IMR-90 (cell line): ENCODE data around the gene DALRD3. TPM values are rescaled to one million over a fixed set of nuclear protein-coding genes. Genes with fewer than 3 reads are reported as not detected.

Experiments used
- ATAC-seq: fragments of 200-7000 bp; cut with Tn5 transposase; 2 replicates; pipeline ENCODE4 v1.9.1; 2020; ENCODE audit warnings: low read depth, mild to moderate bottlenecking, moderate library complexity
- BruUV-seq: library from RNA; stranded (reverse); fragments of 400-500 nt; replicated peaks from 2 replicates; lab custom pipeline; 2021; lab: Mats Ljungman, UMichigan
- CTCF ChIA-PET: fragments of 300-600 bp; formaldehyde crosslinking; extraction: SDS; loops from one replicate; lab custom pipeline; 2021; ENCODE audit warnings: antibody characterized with exemption; lab: Yijun Ruan, JAX
- POLR2A ChIA-PET: fragments of 300-600 bp; sonication (Branson Sonifier 250); formaldehyde crosslinking; loops from one replicate; lab custom pipeline; 2022; ENCODE audit warnings: antibody characterized with exemption; ENCODE audit not compliant: unreplicated experiment; lab: Charles Lee
- DNase-seq: peaks from one replicate; pipeline ENCODE4 v3.0.0; 2013
- H2AFZ ChIP-seq: replicated peaks from 2 replicates; pipeline ENCODE3; 2013; ENCODE audit warnings: low read length, mild to moderate bottlenecking; ENCODE audit not compliant: poor library complexity
- H2AK5ac ChIP-seq: 2 replicates; pipeline ENCODE4 v1.6.1; 2013; ENCODE audit warnings: low read depth, low read length, inconsistent platforms
- H2AK9ac ChIP-seq: replicated peaks from 2 replicates; pipeline ENCODE3; 2013; ENCODE audit warnings: mild to moderate bottlenecking, low read depth, low read length, moderate library complexity; ENCODE audit not compliant: poor library complexity
- H2BK120ac ChIP-seq: 2 replicates; pipeline ENCODE4 v1.6.1; 2013; ENCODE audit warnings: low read depth, low read length, inconsistent platforms
- H2BK15ac ChIP-seq: 3 replicates; pipeline ENCODE4 v1.6.1; 2013; ENCODE audit warnings: low read depth, low read length, inconsistent platforms
- H2BK20ac ChIP-seq: 2 replicates; pipeline ENCODE4 v1.6.1; 2013; ENCODE audit warnings: low read depth, mild to moderate bottlenecking, inconsistent platforms, low read length, moderate library complexity
- H2BK5ac ChIP-seq: 2 replicates; pipeline ENCODE4 v1.6.1; 2013; ENCODE audit warnings: mild to moderate bottlenecking, low read depth, low read length, inconsistent platforms; ENCODE audit not compliant: poor library complexity, severe bottlenecking
- H3K14ac ChIP-seq: replicated peaks from 2 replicates; pipeline ENCODE4 v1.6.1; 2013; ENCODE audit warnings: low read depth, low read length, inconsistent platforms
- H3K18ac ChIP-seq: 2 replicates; pipeline ENCODE4 v1.6.1; 2013; ENCODE audit warnings: low read depth, low read length, control low read depth
- H3K23ac ChIP-seq: 2 replicates; pipeline ENCODE4 v1.6.1; 2013; ENCODE audit warnings: low read depth, low read length, inconsistent platforms
- H3K27ac ChIP-seq: 2 replicates; pipeline ENCODE4 v1.5.1; 2013; ENCODE audit warnings: mild to moderate bottlenecking, control low read depth, low read length; ENCODE audit not compliant: insufficient read depth
- H3K27me3 ChIP-seq: 2 replicates; pipeline ENCODE4 v1.6.1; 2013; ENCODE audit warnings: low read length; ENCODE audit not compliant: control insufficient read depth, insufficient read depth
- H3K36me3 ChIP-seq: 2 replicates; pipeline ENCODE4 v1.6.1; 2013; ENCODE audit warnings: low read length, mixed read lengths; ENCODE audit not compliant: control insufficient read depth, insufficient read depth
- H3K4ac ChIP-seq: 2 replicates; pipeline ENCODE4 v1.6.1; 2013; ENCODE audit warnings: low read depth, low read length, inconsistent platforms
- H3K4me1 ChIP-seq: 2 replicates; pipeline ENCODE4 v1.6.1; 2013; ENCODE audit warnings: low read length, mixed read lengths; ENCODE audit not compliant: control insufficient read depth, insufficient read depth
- H3K4me2 ChIP-seq: 2 replicates; pipeline ENCODE4 v1.6.1; 2013; ENCODE audit warnings: low read depth, mild to moderate bottlenecking, control low read depth, low read length, moderate library complexity
- H3K4me3 ChIP-seq: 2 replicates; pipeline ENCODE4 v1.5.1; 2013; ENCODE audit warnings: low read depth, mild to moderate bottlenecking, control low read depth, low read length, moderate library complexity; ENCODE audit not compliant: insufficient read depth
- H3K56ac ChIP-seq: 2 replicates; pipeline ENCODE4 v1.6.1; 2013; ENCODE audit warnings: low read length, inconsistent platforms; ENCODE audit not compliant: insufficient read depth; ENCODE audit errors: extremely low read depth
- H3K79me1 ChIP-seq, 2 experiments: 2 replicates each; pipeline ENCODE4 v1.6.1; 2013; ENCODE audit warnings: low read length in 2 of 2, inconsistent platforms in 1 of 2, low read depth in 1 of 2
- H3K9ac ChIP-seq: 2 replicates; pipeline ENCODE4 v1.6.1; 2013; ENCODE audit warnings: low read depth, low read length, control low read depth
- H3K9me1 ChIP-seq: 2 replicates; pipeline ENCODE4 v1.6.1; 2013; ENCODE audit warnings: low read length, inconsistent platforms; ENCODE audit not compliant: insufficient read depth
- H3K9me3 ChIP-seq: 2 replicates; pipeline ENCODE4 v1.6.1; 2013; ENCODE audit warnings: low read length; ENCODE audit not compliant: control insufficient read depth, insufficient read depth
- H4K20me1 ChIP-seq: 2 replicates; pipeline ENCODE4 v1.6.1; 2013; ENCODE audit warnings: low read length, inconsistent platforms; ENCODE audit not compliant: insufficient read depth
- H4K5ac ChIP-seq: 2 replicates; pipeline ENCODE4 v1.6.1; 2013; ENCODE audit warnings: mild to moderate bottlenecking, low read depth, low read length, control low read depth
- H4K8ac ChIP-seq, 2 experiments: 2 replicates each; pipeline ENCODE4 v1.6.1; 2013; ENCODE audit warnings: low read depth in 2 of 2, low read length in 2 of 2, control low read depth in 1 of 2, inconsistent platforms in 1 of 2
- H4K91ac ChIP-seq: 2 replicates; pipeline ENCODE4 v1.6.1; 2013; ENCODE audit warnings: low read depth, low read length, inconsistent platforms; ENCODE audit not compliant: insufficient read depth
- BHLHE40 ChIP-seq: fragments of 150-350 bp; IDR thresholded peaks from 2 replicates; pipeline ENCODE4 v1.6.1; 2016; ENCODE audit warnings: mild to moderate bottlenecking, low read depth, low read length
- CHD1 ChIP-seq: IDR thresholded peaks from 2 replicates; pipeline ENCODE4 v1.6.1; 2012; ENCODE audit warnings: low read depth, low read length, improper control_type of control experiment
- CTCF ChIP-seq: conservative IDR thresholded peaks from 2 replicates; pipeline ENCODE4 v1.5.1; 2012; ENCODE audit warnings: mild to moderate bottlenecking, low read depth, low read length, improper control_type of control experiment
- FOS ChIP-seq: fragments of 150-350 bp; IDR thresholded peaks from 2 replicates; pipeline ENCODE4 v1.6.1; 2016; ENCODE audit warnings: low read depth, low read length
- MAFK ChIP-seq: IDR thresholded peaks from 2 replicates; pipeline ENCODE4 v1.6.1; 2012; ENCODE audit warnings: low read depth, low read length, improper control_type of control experiment
- MAZ ChIP-seq: IDR thresholded peaks from 2 replicates; pipeline ENCODE4 v1.6.1; 2012; ENCODE audit warnings: low read depth, mild to moderate bottlenecking, low read length, improper control_type of control experiment, moderate library complexity, borderline replicate concordance
- NFE2L2 ChIP-seq: fragments of 150-350 bp; IDR thresholded peaks from 2 replicates; pipeline ENCODE4 v1.6.1; 2016; ENCODE audit warnings: low read depth, mild to moderate bottlenecking, low read length
- RCOR1 ChIP-seq: IDR thresholded peaks from 2 replicates; pipeline ENCODE4 v1.6.1; 2012; ENCODE audit warnings: mild to moderate bottlenecking, low read length, improper control_type of control experiment; ENCODE audit not compliant: insufficient replicate concordance
- RFX5 ChIP-seq: IDR thresholded peaks from 2 replicates; pipeline ENCODE4 v1.8.0; 2012; ENCODE audit warnings: low read depth, mild to moderate bottlenecking, low read length, moderate library complexity
- WGBS, 2 experiments: methylation state at CpG; one replicate each; pipeline versions ENCODE4 v1.1.5 to v1.1.7; 2013; ENCODE audit warnings: missing lambda C conversion rate in 2 of 2; ENCODE audit not compliant: insufficient read length in 1 of 2; ENCODE audit errors: extremely low coverage in 2 of 2; 5-methylcytosine and 5-hydroxymethylcytosine counted together
- dilution Hi-C: fragments of 300-500 bp; cut with HindIII; formaldehyde crosslinking; loops from one replicate; pipeline ENCODE4 v1.14.3; 2018; ENCODE audit warnings: low sequenced_read_pairs; ENCODE audit not compliant: unreplicated experiment
- in situ Hi-C: fragments of 300-500 bp; cut with MboI; formaldehyde crosslinking; loops from 3 replicates; pipeline ENCODE4 v1.14.3; 2019; ENCODE audit warnings: low sequenced_read_pairs, inconsistent platforms, mixed read lengths
- intact Hi-C: fragments of 100-400 bp; cut with micrococcal nuclease; formaldehyde crosslinking; loops from 2 replicates; pipeline ENCODE4 v1.10.0; 2022
- polyA plus RNA-seq, 3 experiments: library from polyadenylated mRNA; depleted of rRNA; stranded (reverse); fragments of >200 nt; gene quantifications; 2 replicates each; pipeline ENCODE4 v1.2.3, GENCODE V29; 2012; ENCODE audit warnings: low replicate concordance in 1 of 3
- total RNA-seq: library from RNA; depleted of rRNA; stranded (reverse); fragments of >200 nt; gene quantifications from 2 replicates; pipeline ENCODE4 v1.2.3, GENCODE V29; 2012

Gene DALRD3
- total and polyA plus RNA-seq, 2 of the 4 experiments (the other 2 are of a cell fraction): 27.8 to 42.2 TPM

GRCh38 chr3:49005303-49005680 lies 13.1 kb downstream of the DALRD3 start:
- H3K9me1 ChIP-seq: peaks cover 21% of the 10 kb centered on the region
- no peak overlapping the region for H3K4ac ChIP-seq
- H2BK20ac ChIP-seq: no peak overlapping the region
- no peaks in the 10 kb centered on the region for H3K27me3 ChIP-seq
- no peak overlapping the region for H3K4me2 ChIP-seq
- ATAC-seq: no peak
- H3K14ac ChIP-seq: no peak overlapping the region
- peaks cover 11% of the 10 kb centered on the region for H3K4me1 ChIP-seq
- ChIA-PET POLR2A (no interaction called here), CTCF (no interaction called here)
- TF ChIP-seq CHD1 (no peak), RCOR1 (no peak), BHLHE40 (no peak), MAZ (no peak), RFX5 (no peak), NFE2L2 (no peak), FOS (no peak), MAFK (no peak), CTCF (no peak)
- H4K5ac ChIP-seq: no peak overlapping the region
- no peak overlapping the region for H3K18ac ChIP-seq
- H3K4me3 ChIP-seq: no peak overlapping the region
- no peak overlapping the region for H2AFZ ChIP-seq
- intact Hi-C loops (no loop called here), in situ Hi-C loops (no loop called here), dilution Hi-C loops (no loop called here)
- no peak overlapping the region for H2BK120ac ChIP-seq
- no peak overlapping the region for H3K27ac ChIP-seq
- H4K20me1 ChIP-seq: peaks cover 18% of the 10 kb centered on the region
- H3K9ac ChIP-seq: no peak overlapping the region
- no peak overlapping the region for H2BK15ac ChIP-seq
- H2BK5ac ChIP-seq: no peak overlapping the region
- DNase-seq: no peak
- peaks cover 3% of the 10 kb centered on the region; the same call in 1 of the 2 replicates for H3K36me3 ChIP-seq
- no peaks in the 10 kb centered on the region for H3K9me3 ChIP-seq
- H2AK5ac ChIP-seq: peak overlapping the region; percentile 87; the same call in 1 of the 2 replicates
- BruUV-seq: no TSS peak
- H3K56ac ChIP-seq: no peak overlapping the region
- H3K23ac ChIP-seq: no peak overlapping the region
- H4K8ac ChIP-seq: no peak overlapping the region
- H2AK9ac ChIP-seq: no peak overlapping the region
- 83% methylated on average over 1 of the region's 3 CpGs; no CpG with 5 or more reads in 1 of the 2 experiments for WGBS, 2 experiments
- H4K91ac ChIP-seq: no peak overlapping the region
- H3K79me1 ChIP-seq: peaks cover 0 to 42% of the 10 kb centered on the region in 2 experiments; a peak in 2 of 4 replicates
